RWPE2 (cell line): ENCODE data around the gene DGKI.

Experiments
- ATAC-seq: fragments of 200-7000 bp; cut with Tn5 transposase; 3 replicates; pipeline ENCODE4 v1.9.1; 2021; ENCODE audit warnings: low read depth
- DNase-seq: peaks from one replicate; pipeline ENCODE4 v3.0.0-alpha.2; 2020; ENCODE audit warnings: low spot score
- H3K27ac ChIP-seq: fragments of 450-650 bp; 2 replicates; pipeline ENCODE4 v1.5.1; 2017; ENCODE audit warnings: mild to moderate bottlenecking; ENCODE audit not compliant: poor library complexity, severe bottlenecking
- H3K27me3 ChIP-seq: fragments of 250-450 bp; sonication (Bioruptor Pico); 2 replicates; pipeline ENCODE4 v1.5.1; 2021; ENCODE audit warnings: mild to moderate bottlenecking, moderate library complexity; ENCODE audit not compliant: insufficient read depth, poor library complexity, severe bottlenecking
- H3K36me3 ChIP-seq: fragments of 250-450 bp; sonication (Bioruptor Pico); 2 replicates; pipeline ENCODE4 v1.5.1; 2020; ENCODE audit warnings: low read depth, mild to moderate bottlenecking, moderate library complexity
- H3K4me1 ChIP-seq: fragments of 250-450 bp; sonication (Bioruptor Pico); 2 replicates; pipeline ENCODE4 v1.5.1; 2021; ENCODE audit warnings: mild to moderate bottlenecking, moderate library complexity; ENCODE audit not compliant: insufficient read depth, poor library complexity, severe bottlenecking
- H3K4me3 ChIP-seq: fragments of 250-450 bp; sonication (Bioruptor Pico); 2 replicates; pipeline ENCODE4 v1.5.1; 2021; ENCODE audit warnings: mild to moderate bottlenecking, moderate library complexity; ENCODE audit not compliant: severe bottlenecking
- H3K9me3 ChIP-seq: fragments of 250-450 bp; sonication (Bioruptor Pico); 2 replicates; pipeline ENCODE4 v1.5.1; 2021; ENCODE audit warnings: mild to moderate bottlenecking, moderate library complexity; ENCODE audit not compliant: severe bottlenecking
- CTCF ChIP-seq: fragments of 450-650 bp; IDR thresholded peaks from one replicate; pipeline ENCODE4 v1.5.1; 2017; ENCODE audit warnings: mild to moderate bottlenecking, moderate library complexity; ENCODE audit not compliant: poor library complexity, severe bottlenecking

DGKI gene

GRCh38 chr7:137445268-137445667 is 401.5 kb downstream of the DGKI start:
- H3K36me3 ChIP-seq, result no peaks in the 10 kb centered on the region
- peaks cover 25% of the 10 kb centered on the region for H3K27me3 ChIP-seq
- no peak overlapping the region for H3K27ac ChIP-seq
- ATAC-seq (no peak), DNase-seq (no peak)
- H3K4me3 ChIP-seq, result no peak overlapping the region
- H3K9me3 ChIP-seq, result peaks cover 2% of the 10 kb centered on the region
- H3K4me1 ChIP-seq, result peaks cover 10% of the 10 kb centered on the region
- TF ChIP-seq CTCF, result no peak

- peak; percentile 72 for ATAC-seq
- DNase-seq, result no peak
- Histone ChIP-seq H3K36me3 (no peaks in the 10 kb centered on the region), H3K27me3 (peaks cover 17% of the 10 kb centered on the region), H3K4me3 (no peak overlapping the region), H3K9me3 (peaks cover 2% of the 10 kb centered on the region), H3K27ac (no peak overlapping the region), H3K4me1 (peaks cover 10% of the 10 kb centered on the region)
- TF ChIP-seq CTCF, result no peak
These were observed 403.2 kb downstream of the DGKI start for GRCh38 chr7:137443616-137444015.

- Histone ChIP-seq H3K9me3 (peaks cover 2% of the 10 kb centered on the region), H3K27me3 (peaks cover 25% of the 10 kb centered on the region), H3K4me1 (peaks cover 10% of the 10 kb centered on the region), H3K36me3 (no peaks in the 10 kb centered on the region), H3K4me3 (no peak overlapping the region), H3K27ac (no peak overlapping the region)
- TF ChIP-seq CTCF, result no peak
- ATAC-seq, result no peak
- DNase-seq, result no peak
These were observed 405.3 kb downstream of the DGKI start for GRCh38 chr7:137441451-137441850.

- no peak for ATAC-seq
- Histone ChIP-seq H3K9me3 (peaks cover 2% of the 10 kb centered on the region), H3K4me3 (no peak overlapping the region), H3K4me1 (peaks cover 10% of the 10 kb centered on the region), H3K27me3 (peaks cover 30% of the 10 kb centered on the region), H3K27ac (no peak overlapping the region), H3K36me3 (no peaks in the 10 kb centered on the region)
- no peak for TF ChIP-seq CTCF
- no peak for DNase-seq
These were observed 406.6 kb downstream of the DGKI start for GRCh38 chr7:137439829-137440825.

GRCh38 chr7:137434946-137435345 is 411.8 kb downstream of the DGKI start:
- TF ChIP-seq CTCF, result no peak
- no peak for ATAC-seq

More at GRCh38 chr7:137434946-137435345, 411.8 kb downstream of the DGKI start:
- no peaks in the 10 kb centered on the region for H3K9me3 ChIP-seq
- peaks cover 30% of the 10 kb centered on the region for H3K27me3 ChIP-seq
- no peak overlapping the region for H3K4me3 ChIP-seq
- H3K4me1 ChIP-seq, result no peaks in the 10 kb centered on the region
- H3K36me3 ChIP-seq, result no peaks in the 10 kb centered on the region
- DNase-seq, result no peak
- H3K27ac ChIP-seq, result no peak overlapping the region
